Activated naive CD4-positive, alpha-beta T cell treated with anti-CD3 and anti-CD28 coated beads, Interleukin-2, amount 10 ng/mL, durations not matched to agents 7 days and 5 days (primary cell): ENCODE results near the gene WDR31.

Experiments
- CTCF ChIA-PET: fragments of 350-600 bp; sonication (Branson Sonifier 250); formaldehyde crosslinking; loops from one replicate; lab custom pipeline; 2021; ENCODE audit warnings: antibody characterized with exemption; lab: Charles Lee
- DNase-seq: peaks from one replicate; pipeline ENCODE4 v3.0.0-alpha.2; 2020
- H3K27ac Mint-ChIP-seq: one replicate; pipeline ENCODE4 v1.8.0; 2021; ENCODE audit warnings: mild to moderate bottlenecking, moderate library complexity, mixed read lengths
- H3K27me3 Mint-ChIP-seq: one replicate; pipeline ENCODE4 v1.8.0; 2021; ENCODE audit warnings: mild to moderate bottlenecking, mixed read lengths
- H3K36me3 Mint-ChIP-seq: one replicate; pipeline ENCODE4 v1.8.0; 2021; ENCODE audit warnings: mixed read lengths
- H3K4me1 Mint-ChIP-seq: one replicate; pipeline ENCODE4 v1.8.0; 2021; ENCODE audit warnings: mixed read lengths
- H3K4me3 Mint-ChIP-seq: one replicate; pipeline ENCODE4 v1.8.0; 2021; ENCODE audit warnings: mild to moderate bottlenecking, moderate library complexity, mixed read lengths
- H3K9me3 Mint-ChIP-seq: one replicate; pipeline ENCODE4 v1.8.0; 2021; ENCODE audit warnings: mixed read lengths

WDR31 gene

DNA sequence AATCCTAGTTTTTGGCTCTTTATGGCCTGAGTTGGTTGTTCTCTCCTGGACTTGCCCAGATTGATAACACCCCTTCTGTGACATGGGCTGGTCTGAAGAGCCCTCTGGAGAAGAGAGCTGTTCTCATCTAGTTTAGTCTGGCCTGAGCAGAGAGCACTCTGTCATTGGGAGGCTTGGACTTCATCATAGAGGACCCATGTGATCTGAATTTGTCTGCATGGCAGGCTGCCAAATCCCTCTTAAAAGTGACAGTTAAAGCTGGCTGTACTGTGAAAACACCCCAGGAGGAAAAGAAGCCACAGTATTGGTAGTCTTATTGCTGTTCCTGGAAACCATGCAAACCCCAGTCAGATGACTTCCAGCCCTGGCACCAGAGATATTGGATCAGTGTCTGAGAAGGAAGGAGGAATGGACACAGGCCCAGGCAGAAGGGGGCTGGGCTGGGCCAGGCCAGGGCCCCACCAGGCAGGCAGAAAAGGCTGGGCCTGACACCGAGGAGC lies 3.7 kb upstream of the WDR31 start:
- H3K36me3 Mint-ChIP-seq, result no peaks in the 10 kb centered on the region
- peaks cover 29% of the 10 kb centered on the region for H3K4me1 Mint-ChIP-seq
- H3K27ac Mint-ChIP-seq, result no peak overlapping the region
- no peak overlapping the region for H3K4me3 Mint-ChIP-seq
- CTCF ChIA-PET, result interaction anchor here (0.6 kb wide), 1 partner anchor 22 kb away, joined by 3 read pairs; no protein-coding TSS in a partner anchor
- no peaks in the 10 kb centered on the region for H3K9me3 Mint-ChIP-seq
- H3K27me3 Mint-ChIP-seq, result peaks cover 15% of the 10 kb centered on the region
- DNase-seq, result no peak

- Mint-ChIP-seq H3K36me3 (no peaks in the 10 kb centered on the region), H3K4me3 (no peak overlapping the region), H3K27me3 (peaks cover 14% of the 10 kb centered on the region), H3K9me3 (no peaks in the 10 kb centered on the region), H3K4me1 (peaks cover 27% of the 10 kb centered on the region), H3K27ac (no peak overlapping the region)
- no peak for DNase-seq
- CTCF ChIA-PET, result interaction anchor here (0.8 kb wide), 1 partner anchor 9 kb away, joined by 3 read pairs; no protein-coding TSS in a partner anchor
Measured at GRCh38 chr9:113341712-113342410, 1.8 kb upstream of the WDR31 start.

GRCh38 chr9:113337714-113338113 lies 2.4 kb downstream of the WDR31 start:
- CTCF ChIA-PET, result interaction anchor here (3.3 kb wide), 1 partner anchor 13 kb away, joined by 15 read pairs; the partner anchor contains the start of gene BSPRY

GRCh38 chr9:113331780-113332179 lies 8.3 kb downstream of the WDR31 start:
- no peaks in the 10 kb centered on the region for H3K27me3 Mint-ChIP-seq
- H3K9me3 Mint-ChIP-seq, result no peaks in the 10 kb centered on the region
- H3K36me3 Mint-ChIP-seq, result no peaks in the 10 kb centered on the region
- no peak for DNase-seq
- H3K27ac Mint-ChIP-seq, result no peak overlapping the region
- peaks cover 13% of the 10 kb centered on the region for H3K4me1 Mint-ChIP-seq
- H3K4me3 Mint-ChIP-seq, result no peak overlapping the region
- CTCF ChIA-PET, result no interaction called here

More at GRCh38 chr9:113337714-113338113, 2.4 kb downstream of the WDR31 start:
- Mint-ChIP-seq H3K36me3 (no peaks in the 10 kb centered on the region), H3K9me3 (no peaks in the 10 kb centered on the region), H3K4me1 (peaks cover 37% of the 10 kb centered on the region), H3K4me3 (no peak overlapping the region), H3K27ac (no peak overlapping the region), H3K27me3 (peaks cover 14% of the 10 kb centered on the region)
- no peak for DNase-seq

DNA sequence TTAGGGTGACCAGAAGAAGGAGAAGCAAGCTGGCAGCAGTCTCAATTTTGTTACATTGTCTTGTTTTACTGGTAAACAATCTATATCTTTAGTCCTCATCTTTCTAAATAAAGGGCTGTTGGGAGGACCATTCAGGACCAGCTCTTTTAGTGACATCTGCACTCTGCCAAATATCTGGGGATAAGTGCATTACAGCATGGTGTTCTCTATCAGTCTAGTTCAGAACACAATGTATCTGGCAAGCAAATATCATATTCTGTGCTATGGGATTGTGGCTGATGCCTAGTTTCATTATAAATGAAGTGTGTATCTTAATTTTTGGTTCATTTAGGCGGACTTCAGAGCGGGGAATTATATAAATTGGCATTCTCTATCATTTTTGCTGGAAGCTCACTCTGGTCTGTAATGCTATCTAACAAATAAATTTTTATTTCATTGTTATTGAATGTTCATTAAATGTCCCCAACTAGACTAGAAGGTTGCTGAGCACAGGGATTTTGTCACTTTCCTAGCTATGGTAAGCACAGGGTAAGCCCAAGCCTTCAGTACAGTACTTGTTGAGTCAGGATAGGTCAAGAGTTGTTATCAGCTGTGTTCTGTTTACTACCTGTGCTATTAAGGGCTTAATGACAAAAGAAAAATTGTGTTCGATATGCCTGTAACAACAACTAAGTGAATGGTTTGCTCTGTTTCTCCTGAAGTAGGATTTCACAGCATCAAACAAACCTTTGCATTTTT lies 11.9 kb downstream of the WDR31 start:
- Mint-ChIP-seq H3K4me1 (no peaks in the 10 kb centered on the region), H3K4me3 (no peak overlapping the region), H3K9me3 (no peaks in the 10 kb centered on the region), H3K27me3 (peaks cover 4% of the 10 kb centered on the region), H3K27ac (no peak overlapping the region), H3K36me3 (no peaks in the 10 kb centered on the region)
- DNase-seq, result no peak
- CTCF ChIA-PET, result no interaction called here

DNA sequence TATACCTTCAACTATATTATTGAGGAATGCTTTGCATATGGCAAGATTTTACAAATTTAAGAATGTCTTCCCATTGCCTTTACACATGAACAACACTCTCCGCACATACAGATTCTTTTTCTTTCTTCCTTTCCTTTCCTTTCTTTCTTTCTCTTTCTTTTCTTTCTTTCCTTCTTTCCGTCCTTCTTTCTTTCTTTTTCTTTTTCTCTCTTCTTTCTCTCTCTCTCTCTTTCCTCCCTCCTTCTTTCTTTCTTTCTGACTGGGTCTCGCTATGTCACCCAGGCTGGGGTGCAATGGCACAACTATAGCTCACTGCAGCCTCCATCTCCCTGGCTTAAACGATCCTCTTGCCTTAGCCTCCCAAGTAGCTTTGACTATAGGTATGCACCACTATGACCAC lies 13.8 kb downstream of the WDR31 start:
- Mint-ChIP-seq H3K4me3 (no peak overlapping the region), H3K4me1 (no peaks in the 10 kb centered on the region), H3K27ac (no peak overlapping the region), H3K9me3 (no peaks in the 10 kb centered on the region), H3K27me3 (peaks cover 6% of the 10 kb centered on the region), H3K36me3 (no peaks in the 10 kb centered on the region)
- CTCF ChIA-PET, result no interaction called here
- DNase-seq, result no peak

DNA sequence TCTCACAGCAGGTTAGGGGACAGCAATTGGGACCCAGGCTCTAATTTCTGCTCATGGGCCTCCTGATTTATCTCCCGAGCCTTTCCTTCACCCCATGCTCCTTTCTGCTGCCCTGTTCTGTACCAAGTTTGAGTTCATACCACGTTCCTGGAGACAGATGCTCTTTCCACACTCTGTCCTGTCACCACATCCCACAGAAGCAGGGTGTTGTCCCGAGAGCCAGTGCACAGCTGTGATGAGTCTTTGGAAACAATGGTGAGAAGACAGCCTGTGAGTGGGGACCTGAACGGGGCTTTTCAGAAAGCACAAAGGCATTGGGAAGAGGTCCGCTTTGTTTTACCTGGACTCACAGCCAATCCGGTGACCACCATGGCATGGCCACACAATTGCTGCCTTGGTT lies 17.4 kb downstream of the WDR31 start:
- Mint-ChIP-seq H3K9me3 (no peaks in the 10 kb centered on the region), H3K27ac (no peak overlapping the region), H3K27me3 (peaks cover 10% of the 10 kb centered on the region), H3K4me1 (no peaks in the 10 kb centered on the region), H3K36me3 (no peaks in the 10 kb centered on the region), H3K4me3 (no peak overlapping the region)
- DNase-seq, result no peak
- CTCF ChIA-PET, result no interaction called here

DNA sequence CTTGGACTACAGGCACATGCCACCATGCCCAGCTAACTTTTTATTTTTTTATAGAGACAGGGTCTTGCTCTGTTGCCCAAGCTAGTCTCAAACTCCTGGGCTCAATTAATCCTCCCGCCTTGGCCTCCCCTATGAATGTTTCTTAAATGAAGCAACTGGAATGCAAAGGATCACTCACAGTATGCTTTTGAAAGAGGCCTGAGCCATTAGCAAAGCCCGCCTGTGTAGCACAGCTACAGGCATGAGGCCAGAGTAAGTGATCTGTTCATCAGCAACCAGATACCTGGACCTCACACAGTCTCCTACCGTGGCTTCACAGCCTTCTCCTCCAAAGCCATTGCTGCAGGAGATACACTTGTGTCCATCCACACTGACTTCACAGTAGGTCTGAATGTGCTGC lies 20.0 kb downstream of the WDR31 start:
- Mint-ChIP-seq H3K27me3 (peaks cover 11% of the 10 kb centered on the region), H3K4me3 (no peak overlapping the region)
- CTCF ChIA-PET, result interaction anchor here (1.4 kb wide), 1 partner anchor 9 kb away, joined by 4 read pairs; no protein-coding TSS in a partner anchor

DNA sequence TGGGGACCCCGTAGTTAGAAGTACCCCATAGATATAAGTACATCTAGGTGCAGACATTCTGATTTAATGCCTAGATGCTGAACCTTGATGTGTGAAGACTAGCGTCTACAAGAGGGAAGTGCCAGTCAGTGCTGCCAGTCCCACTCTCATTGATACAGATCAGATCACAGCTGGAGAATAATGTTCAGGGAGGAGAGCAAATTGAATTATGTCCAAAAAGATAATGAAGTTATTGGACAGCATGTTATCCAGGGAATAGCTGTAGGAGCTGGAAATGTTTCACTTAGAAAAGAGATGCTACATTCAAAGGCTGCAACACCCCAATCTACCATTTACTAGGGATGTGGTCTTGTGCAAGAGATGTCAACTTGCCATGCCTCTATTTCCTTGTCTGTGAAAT lies 21.0 kb downstream of the WDR31 start:
- no peak overlapping the region for H3K27ac Mint-ChIP-seq
- no peaks in the 10 kb centered on the region for H3K9me3 Mint-ChIP-seq
- peaks cover 11% of the 10 kb centered on the region for H3K27me3 Mint-ChIP-seq
- H3K4me3 Mint-ChIP-seq, result no peak overlapping the region
- no peaks in the 10 kb centered on the region for H3K36me3 Mint-ChIP-seq
- CTCF ChIA-PET, result no interaction called here
- DNase-seq, result no peak
- H3K4me1 Mint-ChIP-seq, result no peaks in the 10 kb centered on the region

More for the DNA sequence above, 20.0 kb downstream of the WDR31 start:
- no peaks in the 10 kb centered on the region for H3K36me3 Mint-ChIP-seq
- DNase-seq, result no peak
- no peaks in the 10 kb centered on the region for H3K9me3 Mint-ChIP-seq
- no peak overlapping the region for H3K27ac Mint-ChIP-seq
- H3K4me1 Mint-ChIP-seq, result no peaks in the 10 kb centered on the region

- Mint-ChIP-seq H3K27ac (no peak overlapping the region), H3K9me3 (no peaks in the 10 kb centered on the region), H3K36me3 (no peaks in the 10 kb centered on the region), H3K4me3 (no peak overlapping the region), H3K27me3 (peaks cover 11% of the 10 kb centered on the region), H3K4me1 (no peaks in the 10 kb centered on the region)
- DNase-seq, result no peak
- CTCF ChIA-PET, result interaction anchor here (1.6 kb wide), 1 partner anchor 83 kb away, joined by 5 read pairs; the partner anchor contains the start of gene ALAD
Measured at GRCh38 chr9:113317777-113318176, 22.3 kb downstream of the WDR31 start.

DNA sequence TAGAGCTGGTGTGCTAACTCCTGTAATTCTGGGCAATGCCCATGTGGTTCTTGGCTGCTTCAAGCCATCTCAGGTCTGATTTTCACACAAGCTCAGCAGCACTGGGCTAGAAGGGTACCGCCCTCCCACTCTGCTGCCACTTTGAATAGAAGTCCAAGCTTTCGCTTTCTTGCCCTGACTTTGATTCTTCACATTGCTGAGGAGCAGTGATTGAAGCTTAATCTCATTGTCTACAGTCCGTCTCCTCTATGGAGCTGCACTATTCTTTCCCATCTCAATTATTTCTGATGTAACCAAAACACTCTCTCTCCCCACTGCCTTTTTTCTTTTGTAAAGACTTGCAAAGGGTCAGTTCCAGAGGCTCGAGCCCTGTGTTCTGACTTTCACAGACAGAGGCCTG lies 24.0 kb downstream of the WDR31 start:
- H3K4me1 Mint-ChIP-seq, result no peaks in the 10 kb centered on the region
- H3K36me3 Mint-ChIP-seq, result no peaks in the 10 kb centered on the region
- no peaks in the 10 kb centered on the region for H3K9me3 Mint-ChIP-seq
- no peak overlapping the region for H3K27ac Mint-ChIP-seq
- peaks cover 7% of the 10 kb centered on the region for H3K27me3 Mint-ChIP-seq
- DNase-seq, result no peak
- CTCF ChIA-PET, result interaction anchor here (1.1 kb wide), 1 partner anchor 340 kb away, joined by 4 read pairs; no protein-coding TSS in a partner anchor
- no peak overlapping the region for H3K4me3 Mint-ChIP-seq

DNA sequence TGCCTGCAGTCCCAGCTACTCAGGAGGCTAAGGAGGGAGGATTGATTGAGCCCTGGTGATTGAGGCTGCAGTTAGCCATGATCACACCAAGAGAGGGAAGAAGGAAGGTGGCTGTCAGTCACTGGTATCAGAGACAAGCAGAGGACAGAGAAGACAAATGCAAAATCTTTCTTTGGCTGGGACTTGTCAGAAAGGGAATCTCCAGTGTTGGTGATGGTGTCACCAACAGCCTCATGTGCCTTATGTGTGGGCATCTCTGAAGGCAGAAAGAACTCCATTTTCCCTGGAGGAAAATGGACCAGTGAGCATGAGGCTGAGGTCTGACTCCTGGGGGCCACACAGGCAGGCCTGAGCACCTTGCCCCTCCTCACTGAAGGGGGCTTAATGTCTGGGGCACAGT lies 24.8 kb downstream of the WDR31 start:
- no peaks in the 10 kb centered on the region for H3K4me1 Mint-ChIP-seq
- no peak overlapping the region for H3K4me3 Mint-ChIP-seq
- no peaks in the 10 kb centered on the region for H3K9me3 Mint-ChIP-seq
- no peak for DNase-seq
- no peaks in the 10 kb centered on the region for H3K36me3 Mint-ChIP-seq
- CTCF ChIA-PET, result interaction anchor here (1.1 kb wide), 1 partner anchor 340 kb away, joined by 4 read pairs; no protein-coding TSS in a partner anchor
- peaks cover 5% of the 10 kb centered on the region for H3K27me3 Mint-ChIP-seq
- no peak overlapping the region for H3K27ac Mint-ChIP-seq

GRCh38 chr9:113313261-113313660 lies 26.8 kb downstream of the WDR31 start:
- no peak for DNase-seq
- H3K27me3 Mint-ChIP-seq, result peaks cover 5% of the 10 kb centered on the region

GRCh38 chr9:113311961-113312360 lies 28.1 kb downstream of the WDR31 start:
- Mint-ChIP-seq H3K27me3 (peaks cover 9% of the 10 kb centered on the region), H3K27ac (no peak overlapping the region), H3K36me3 (no peaks in the 10 kb centered on the region), H3K4me3 (no peak overlapping the region), H3K4me1 (no peaks in the 10 kb centered on the region), H3K9me3 (no peaks in the 10 kb centered on the region)
- CTCF ChIA-PET, result interaction anchor here (0.6 to 5.3 kb wide), 10 partner anchors 8 to 343 kb away, joined by 3 to 43 read pairs (median 4); partner anchors contain the start of gene ALAD
- no peak for DNase-seq

More at GRCh38 chr9:113313261-113313660, 26.8 kb downstream of the WDR31 start:
- CTCF ChIA-PET, result no interaction called here
- no peaks in the 10 kb centered on the region for H3K9me3 Mint-ChIP-seq
- H3K27ac Mint-ChIP-seq, result no peak overlapping the region
- H3K4me1 Mint-ChIP-seq, result no peaks in the 10 kb centered on the region
- H3K4me3 Mint-ChIP-seq, result no peak overlapping the region
- no peaks in the 10 kb centered on the region for H3K36me3 Mint-ChIP-seq
